Activated CD4-positive, alpha-beta T cell treated with anti-CD3 and anti-CD28 coated beads for 36 hours (primary cell): ENCODE data around the gene ENPP7. TPM values are rescaled to one million over a fixed set of nuclear protein-coding genes. Genes with fewer than 3 reads are reported as not detected.

Experiments
- ATAC-seq: fragments of 200-7000 bp; cut with Tn5 transposase; one replicate; pipeline ENCODE4 v1.10.0; 2021; ENCODE audit warnings: mild to moderate bottlenecking, moderate library complexity
- CTCF ChIA-PET: fragments of 350-600 bp; sonication (Branson Sonifier 250); formaldehyde crosslinking; loops from one replicate; lab custom pipeline; 2021; ENCODE audit warnings: antibody characterized with exemption; lab: Charles Lee
- POLR2A ChIA-PET: fragments of 350-600 bp; sonication (Branson Sonifier 250); formaldehyde crosslinking; loops from one replicate; lab custom pipeline; 2021; ENCODE audit warnings: antibody characterized with exemption, inconsistent platforms; lab: Charles Lee
- DNase-seq: peaks from one replicate; pipeline ENCODE4 v3.0.0-alpha.2; 2020
- H3K27ac Mint-ChIP-seq: one replicate; pipeline ENCODE4 v1.8.0; 2021; ENCODE audit warnings: mixed read lengths
- H3K27me3 Mint-ChIP-seq: one replicate; pipeline ENCODE4 v1.8.0; 2021; ENCODE audit warnings: mixed read lengths
- H3K36me3 Mint-ChIP-seq: one replicate; pipeline ENCODE4 v1.8.0; 2021; ENCODE audit warnings: low read depth, mixed read lengths
- H3K4me1 Mint-ChIP-seq: one replicate; pipeline ENCODE4 v1.8.0; 2021; ENCODE audit warnings: mixed read lengths
- H3K4me3 Mint-ChIP-seq: one replicate; pipeline ENCODE4 v1.8.0; 2021; ENCODE audit warnings: mild to moderate bottlenecking, moderate library complexity, mixed read lengths
- H3K9me3 Mint-ChIP-seq: one replicate; pipeline ENCODE4 v1.8.0; 2021; ENCODE audit warnings: low read depth, mixed read lengths
- intact Hi-C, 2 experiments: fragments of 100-400 bp; cut with DNase I in 1 of 2; cut with micrococcal nuclease in 1 of 2; formaldehyde crosslinking; loops; one replicate each; pipeline versions ENCODE4 v1.14.2 to v1.15.1; 2022 to 2024; cut with DNase I, micrococcal nuclease
- total RNA-seq, 2 experiments: library from RNA; stranded (reverse); gene quantifications; one replicate each; pipeline ENCODE4 v1.2.3, GENCODE V29; 2021

Gene ENPP7
- total RNA-seq, 2 experiments from 2014 or later, result not detected

DNA sequence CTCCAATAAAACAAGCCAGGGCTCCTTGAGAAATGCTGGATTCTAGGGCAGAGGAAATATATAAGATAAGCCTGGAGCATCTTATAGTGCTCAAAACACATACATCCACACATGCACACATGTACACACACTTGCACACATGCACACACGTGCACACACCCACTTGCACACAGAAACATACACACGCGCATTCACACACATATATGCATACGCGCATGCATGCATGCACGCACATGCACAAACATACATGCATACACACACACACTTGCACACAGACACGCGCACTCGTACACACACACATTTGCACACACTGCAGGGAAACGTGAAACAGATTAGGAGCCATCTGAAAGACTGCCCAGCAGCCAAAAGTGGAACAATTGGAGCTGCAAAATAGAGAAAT lies 8.0 kb upstream of the ENPP7 start:
- no peak overlapping the region for H3K27ac Mint-ChIP-seq
- no peaks in the 10 kb centered on the region for H3K4me1 Mint-ChIP-seq
- DNase-seq (no peak), ATAC-seq (no peak)
- no peaks in the 10 kb centered on the region for H3K9me3 Mint-ChIP-seq
- ChIA-PET POLR2A (no interaction called here), CTCF (no interaction called here)
- intact Hi-C loops, result no loop called here
- no peaks in the 10 kb centered on the region for H3K36me3 Mint-ChIP-seq
- H3K4me3 Mint-ChIP-seq, result no peak overlapping the region
- H3K27me3 Mint-ChIP-seq, result no peaks in the 10 kb centered on the region

GRCh38 chr17:79728169-79728907 lies 2.4 kb upstream of the ENPP7 start:
- CTCF ChIA-PET, result interaction anchor here (0.7 to 2.4 kb wide), 3 partner anchors 12 to 405 kb away, joined by 3 to 9 read pairs (median 4); no protein-coding TSS in a partner anchor
- H3K4me3 Mint-ChIP-seq, result peak overlapping the region; percentile 63
- H3K4me1 Mint-ChIP-seq, result peaks cover 4% of the 10 kb centered on the region
- no peaks in the 10 kb centered on the region for H3K27me3 Mint-ChIP-seq
- H3K9me3 Mint-ChIP-seq, result no peaks in the 10 kb centered on the region
- no peaks in the 10 kb centered on the region for H3K36me3 Mint-ChIP-seq
- DNase-seq (peak; percentile 91), ATAC-seq (peak; percentile 90)
- intact Hi-C loops, result loop anchor here in 1 of 2 experiments (1.0 kb wide), 3 partner anchors 14 to 265 kb away; partner anchors contain the start of gene CBX8
- POLR2A ChIA-PET, result interaction anchor here (0.6 kb wide), 1 partner anchor 282 kb away, joined by 4 read pairs; no protein-coding TSS in a partner anchor
- peak overlapping the region; percentile 75 for H3K27ac Mint-ChIP-seq

DNA sequence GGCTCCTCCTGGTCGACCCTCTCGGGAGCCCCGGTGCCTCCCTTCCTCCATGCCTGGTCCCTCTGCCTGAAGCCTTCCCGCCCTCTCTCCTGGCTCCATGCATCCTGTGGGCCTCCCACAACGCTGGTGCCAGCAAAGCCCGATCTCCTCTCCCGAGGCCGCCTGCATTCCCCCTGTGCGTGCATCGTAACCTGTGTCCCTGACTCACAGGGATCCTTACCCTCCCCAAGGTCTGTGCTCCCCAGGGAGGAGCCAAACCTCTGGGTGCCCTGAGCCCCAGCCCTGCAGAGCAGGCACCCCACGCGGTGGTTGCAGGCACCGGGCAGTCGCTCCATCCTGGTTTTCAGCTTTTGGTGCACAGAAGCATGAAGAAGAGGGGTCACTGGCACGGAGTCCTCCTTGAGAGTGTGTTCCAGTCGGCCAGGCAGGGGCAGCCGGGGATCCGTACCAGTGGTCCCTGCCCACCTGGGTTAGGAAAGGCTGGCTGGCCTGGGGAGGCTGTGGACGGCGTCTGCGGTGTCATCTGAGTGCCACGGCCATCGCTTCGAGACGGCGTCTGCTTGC lies 1.8 kb upstream of the ENPP7 start:
- ChIA-PET CTCF (interaction anchor here (0.7 to 1.1 kb wide), 2 partner anchors 277 to 404 kb away, joined by 3 to 4 read pairs; no protein-coding TSS in a partner anchor), POLR2A (no interaction called here)
- H3K27me3 Mint-ChIP-seq, result no peaks in the 10 kb centered on the region
- no peak overlapping the region for H3K27ac Mint-ChIP-seq
- peaks cover 4% of the 10 kb centered on the region for H3K4me1 Mint-ChIP-seq
- no peaks in the 10 kb centered on the region for H3K9me3 Mint-ChIP-seq
- intact Hi-C loops, result loop anchor here in 1 of 2 experiments (1.0 kb wide), 3 partner anchors 13 to 264 kb away; partner anchors contain the start of gene CBX8
- no peak for DNase-seq
- H3K4me3 Mint-ChIP-seq, result no peak overlapping the region
- H3K36me3 Mint-ChIP-seq, result no peaks in the 10 kb centered on the region
- peak; percentile 45 for ATAC-seq

DNA sequence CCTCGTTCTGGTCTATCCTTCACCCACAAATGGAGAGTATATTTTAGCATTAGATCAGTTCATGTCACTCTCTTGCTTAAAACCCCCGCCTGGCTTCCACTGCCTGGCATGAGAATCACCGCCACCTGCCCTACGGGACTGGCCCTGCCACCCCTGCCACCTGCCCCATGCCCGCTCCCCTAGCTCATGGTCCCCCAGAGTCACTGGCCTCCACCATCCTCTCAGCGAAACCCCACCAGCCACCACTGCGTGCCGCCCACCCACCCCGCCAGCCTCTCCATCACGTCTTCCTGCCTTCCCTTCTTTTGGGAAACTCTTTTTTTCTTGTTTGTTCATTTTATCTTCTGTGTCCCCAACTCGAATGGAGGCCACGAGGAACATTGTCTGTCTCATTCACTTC lies 982 bp upstream of the ENPP7 start:
- intact Hi-C loops, result no loop called here
- H3K27me3 Mint-ChIP-seq, result no peaks in the 10 kb centered on the region
- DNase-seq (no peak), ATAC-seq (no peak)
- H3K9me3 Mint-ChIP-seq, result no peaks in the 10 kb centered on the region
- H3K4me1 Mint-ChIP-seq, result peaks cover 4% of the 10 kb centered on the region
- no peak overlapping the region for H3K27ac Mint-ChIP-seq
- CTCF ChIA-PET, result interaction anchor here (0.7 kb wide), 1 partner anchor 154 kb away, joined by 3 read pairs; no protein-coding TSS in a partner anchor
- POLR2A ChIA-PET, result no interaction called here
- H3K4me3 Mint-ChIP-seq, result no peak overlapping the region
- H3K36me3 Mint-ChIP-seq, result no peaks in the 10 kb centered on the region

GRCh38 chr17:79730437-79730768 lies 340 bp upstream of the ENPP7 start:
- CTCF ChIA-PET, result interaction anchor here (0.7 kb wide), 1 partner anchor 153 kb away, joined by 3 read pairs; no protein-coding TSS in a partner anchor
- peaks cover 4% of the 10 kb centered on the region for H3K4me1 Mint-ChIP-seq
- H3K4me3 Mint-ChIP-seq, result no peak overlapping the region
- H3K36me3 Mint-ChIP-seq, result no peaks in the 10 kb centered on the region
- ATAC-seq (no peak), DNase-seq (no peak)
- H3K27me3 Mint-ChIP-seq, result no peaks in the 10 kb centered on the region
- no peaks in the 10 kb centered on the region for H3K9me3 Mint-ChIP-seq
- H3K27ac Mint-ChIP-seq, result no peak overlapping the region
- intact Hi-C loops, result no loop called here
- POLR2A ChIA-PET, result no interaction called here

DNA sequence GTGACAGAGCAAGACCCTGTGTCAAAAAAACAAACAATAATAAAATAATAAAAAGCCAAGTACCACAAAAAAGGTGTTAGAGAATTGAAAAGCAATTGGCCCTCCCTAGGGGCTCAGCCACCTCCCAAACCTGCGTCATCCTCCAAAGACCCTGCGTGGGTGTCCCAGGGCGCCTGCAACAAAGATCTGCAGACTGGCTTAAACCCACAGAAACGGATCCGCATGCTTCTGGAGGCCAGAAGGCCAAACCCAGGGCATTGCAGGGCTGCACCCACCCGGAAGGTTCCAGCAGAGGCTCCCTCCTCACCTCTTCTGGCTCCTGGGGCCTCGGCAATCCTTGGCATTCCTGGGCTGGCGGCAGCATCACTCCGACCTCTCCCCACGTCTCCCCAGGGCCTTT lies 1.5 kb downstream of the ENPP7 start:
- Mint-ChIP-seq H3K27ac (no peak overlapping the region), H3K4me1 (peaks cover 4% of the 10 kb centered on the region), H3K9me3 (no peaks in the 10 kb centered on the region), H3K27me3 (peaks cover 3% of the 10 kb centered on the region), H3K36me3 (no peaks in the 10 kb centered on the region), H3K4me3 (no peak overlapping the region)
- intact Hi-C loops, result no loop called here
- DNase-seq (no peak), ATAC-seq (no peak)
- ChIA-PET CTCF (interaction anchor here (0.6 to 1.1 kb wide), 2 partner anchors 10 to 56 kb away, joined by 3 to 4 read pairs; no protein-coding TSS in a partner anchor), POLR2A (no interaction called here)

DNA sequence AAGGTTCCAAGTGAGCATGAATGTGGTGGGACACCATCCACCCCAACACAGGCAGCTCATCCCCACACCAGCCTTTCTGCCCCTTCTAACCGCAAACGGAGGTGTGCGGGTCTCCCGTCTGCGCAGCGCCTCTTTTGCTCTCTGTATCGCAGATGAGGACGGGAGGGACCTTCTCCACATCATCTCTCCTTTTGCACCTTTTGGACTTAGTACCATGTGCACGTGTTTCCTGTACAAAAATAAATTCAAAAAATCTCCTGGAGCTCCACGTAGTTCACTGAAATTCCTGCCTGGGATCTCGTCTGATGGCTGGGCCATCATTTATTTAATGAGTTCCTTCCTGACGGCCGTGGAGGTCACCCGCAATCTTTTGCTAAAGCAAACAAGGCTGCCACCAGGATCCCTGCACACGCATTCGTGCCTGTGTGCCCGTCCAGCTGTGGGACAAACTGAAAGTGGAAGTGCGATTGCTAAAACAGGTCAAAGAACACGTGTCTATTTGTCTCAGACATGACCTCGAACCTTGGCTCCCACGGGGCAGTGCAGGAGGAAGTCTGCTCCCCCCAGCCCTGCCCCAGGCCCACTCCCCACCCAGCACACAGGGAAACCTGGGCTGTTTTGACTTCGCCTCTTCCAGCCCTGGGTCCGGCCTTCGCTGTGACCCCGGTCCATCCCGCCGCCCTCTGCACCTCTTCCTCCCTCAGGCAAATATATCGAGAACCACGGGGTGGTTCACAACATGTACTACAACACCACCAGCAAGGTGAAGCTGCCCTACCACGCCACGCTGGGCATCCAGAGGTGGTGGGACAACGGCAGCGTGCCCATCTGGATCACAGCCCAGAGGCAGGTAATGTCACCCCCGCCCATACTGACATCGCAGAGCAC lies 2.3 kb downstream of the ENPP7 start:
- ATAC-seq, result no peak
- peaks cover 4% of the 10 kb centered on the region for H3K4me1 Mint-ChIP-seq
- POLR2A ChIA-PET, result no interaction called here
- H3K27me3 Mint-ChIP-seq, result peaks cover 5% of the 10 kb centered on the region
- H3K27ac Mint-ChIP-seq, result no peak overlapping the region
- H3K4me3 Mint-ChIP-seq, result no peak overlapping the region
- CTCF ChIA-PET, result interaction anchor here (0.8 to 1.1 kb wide), 2 partner anchors 9 to 126 kb away, joined by 4 read pairs; no protein-coding TSS in a partner anchor
- no peak for DNase-seq
- intact Hi-C loops, result no loop called here
- H3K9me3 Mint-ChIP-seq, result no peaks in the 10 kb centered on the region
- H3K36me3 Mint-ChIP-seq, result no peaks in the 10 kb centered on the region

GRCh38 chr17:79733692-79734070 lies 2.9 kb downstream of the ENPP7 start:
- H3K27ac Mint-ChIP-seq, result no peak overlapping the region
- H3K4me1 Mint-ChIP-seq, result no peaks in the 10 kb centered on the region
- DNase-seq (no peak), ATAC-seq (no peak)
- H3K27me3 Mint-ChIP-seq, result peaks cover 6% of the 10 kb centered on the region
- intact Hi-C loops, result no loop called here
- ChIA-PET CTCF (no interaction called here), POLR2A (no interaction called here)
- no peaks in the 10 kb centered on the region for H3K9me3 Mint-ChIP-seq
- H3K36me3 Mint-ChIP-seq, result no peaks in the 10 kb centered on the region
- H3K4me3 Mint-ChIP-seq, result no peak overlapping the region

GRCh38 chr17:79735096-79735495 lies 4.4 kb downstream of the ENPP7 start:
- ATAC-seq, result no peak
- intact Hi-C loops, result no loop called here
- H3K36me3 Mint-ChIP-seq, result no peaks in the 10 kb centered on the region
- no peak overlapping the region for H3K27ac Mint-ChIP-seq
- no peaks in the 10 kb centered on the region for H3K9me3 Mint-ChIP-seq
- DNase-seq, result no peak
- peaks cover 16% of the 10 kb centered on the region for H3K27me3 Mint-ChIP-seq
- CTCF ChIA-PET, result no interaction called here
- no peak overlapping the region for H3K4me3 Mint-ChIP-seq
- POLR2A ChIA-PET, result no interaction called here
- H3K4me1 Mint-ChIP-seq, result no peaks in the 10 kb centered on the region

- ATAC-seq, result no peak
- CTCF ChIA-PET, result interaction anchor here (0.6 kb wide), 1 partner anchor 346 kb away, joined by 3 read pairs; no protein-coding TSS in a partner anchor
- Mint-ChIP-seq H3K9me3 (no peaks in the 10 kb centered on the region), H3K27me3 (peaks cover 22% of the 10 kb centered on the region), H3K4me1 (peaks cover 4% of the 10 kb centered on the region), H3K4me3 (no peak overlapping the region), H3K27ac (no peak overlapping the region), H3K36me3 (no peaks in the 10 kb centered on the region)
- intact Hi-C loops, result no loop called here
- POLR2A ChIA-PET, result no interaction called here
- DNase-seq, result no peak
Measured at GRCh38 chr17:79737046-79737921, 6.5 kb downstream of the ENPP7 start.
